Measurements from ENCODE around the gene SPESP1. TPM values are rescaled to one million over a fixed set of nuclear protein-coding genes. Genes with fewer than 3 reads are reported as not detected.

SPESP1 gene
- total and polyA plus RNA-seq, 9 of the 15 experiments (the other 6 are each of a cell fraction or from before 2014, with no cell fraction given) = not detected

GRCh38 chr15:68983961-68984481, 53.7 kb downstream of the SPESP1 start (continued):
- TF ChIP-seq CTCF (IDR thresholded peaks at IDR 0.05 in 2 of 3, conservative IDR thresholded peaks at IDR 0.05 in 1 of 3; ENCODE audit: insufficient read depth in 2 of 3, low read depth in 1 of 3, low read length in 3 of 3) (no peak), RBM14 (IDR thresholded peaks at IDR 0.05; ENCODE audit: borderline replicate concordance, insufficient read depth, low read depth, low read length) (no peak), ZC3H8 (IDR thresholded peaks at IDR 0.05) (no peak), RCOR1 (IDR thresholded peaks at IDR 0.05; ENCODE audit: borderline replicate concordance in 1 of 2, low read depth in 2 of 2, low read length in 2 of 2) (peak in 1 of 2 experiments; percentile 87; a peak in 2 of 4 replicates), RBBP5 (IDR thresholded peaks at IDR 0.05; ENCODE audit: borderline replicate concordance, insufficient read depth, low read length, poor library complexity, severe bottlenecking) (peak; percentile 70), EGR1 (conservative IDR thresholded peaks at IDR 0.05) (no peak), XRCC3 (IDR thresholded peaks at IDR 0.05) (no peak), NCOA1 (IDR thresholded peaks at IDR 0.05; ENCODE audit: low read depth) (peak; percentile 61; the same call in 1 of the 2 replicates), ZHX1 (conservative IDR thresholded peaks at IDR 0.05; ENCODE audit: low read length) (no peak), TEAD4 (IDR thresholded peaks at IDR 0.05; ENCODE audit: low read length) (peak; percentile 96), TEAD4 (CRISPR knock-in tag; IDR thresholded peaks at IDR 0.05; ENCODE audit: borderline replicate concordance) (no peak), NBN (IDR thresholded peaks at IDR 0.05; ENCODE audit: low read depth) (0 out of 2 replicates have a peak, but pooled peaks have one; percentile 24), HDAC1 (IDR thresholded peaks at IDR 0.05) (peak in 1 of 2 experiments; percentile 57; a peak in 1 of 4 replicates), PRDM10 (IDR thresholded peaks at IDR 0.05; ENCODE audit: partially characterized antibody) (peak; percentile 62), SREBF1 (IDR thresholded peaks at IDR 0.05; ENCODE audit: borderline replicate concordance, low read depth, low read length) (no peak), ZNF785 (CRISPR knock-in tag; IDR thresholded peaks at IDR 0.05) (no peak), HNRNPLL (IDR thresholded peaks at IDR 0.05; ENCODE audit: low read depth, low read length, poor library complexity, severe bottlenecking) (no peak), SFPQ (IDR thresholded peaks at IDR 0.05; ENCODE audit: low read depth, low read length) (no peak)

All from K562 (cell line).